ENCODE results near the gene WDR37. TPM values are rescaled to one million over a fixed set of nuclear protein-coding genes. Genes with fewer than 3 reads are reported as not detected.

WDR37 gene
- total RNA-seq, 1 donor from 2014 or later: 20.8 TPM

- Mint-ChIP-seq H3K36me3 (no peaks in the 10 kb centered on the region), H3K27me3 (ENCODE audit: low read depth) (peaks cover 20% of the 10 kb centered on the region), H3K4me3 (no peak overlapping the region), H3K4me1 (peaks cover 4% of the 10 kb centered on the region), H3K9me3 (no peaks in the 10 kb centered on the region), H3K27ac (no peak overlapping the region)
- TF ChIP-seq CTCF (IDR thresholded peaks at IDR 0.05; ENCODE audit: unreplicated experiment): no peak
- peak in 1 of 2 experiments; percentile 4 for DNase-seq (ENCODE audit: low spot score in 2 of 2, unreplicated experiment in 2 of 2)
Measured at GRCh38 chr10:1179346-1180070, 123.3 kb downstream of the WDR37 start.

- Mint-ChIP-seq H3K27ac (no peak overlapping the region), H3K27me3 (ENCODE audit: low read depth) (peaks cover 20% of the 10 kb centered on the region), H3K4me1 (peaks cover 4% of the 10 kb centered on the region), H3K36me3 (no peaks in the 10 kb centered on the region), H3K9me3 (no peaks in the 10 kb centered on the region), H3K4me3 (no peak overlapping the region)
- DNase-seq (ENCODE audit: low spot score in 2 of 2, unreplicated experiment in 2 of 2): no peak
- TF ChIP-seq CTCF (IDR thresholded peaks at IDR 0.05; ENCODE audit: unreplicated experiment): no peak
Measured at GRCh38 chr10:1180071-1180730, 124.0 kb downstream of the WDR37 start.

GRCh38 chr10:1180836-1181235 lies 124.7 kb downstream of the WDR37 start:
- TF ChIP-seq CTCF (IDR thresholded peaks at IDR 0.05; ENCODE audit: unreplicated experiment): no peak
- H3K27ac Mint-ChIP-seq: no peak overlapping the region
- no peak overlapping the region for H3K4me3 Mint-ChIP-seq
- DNase-seq (ENCODE audit: low spot score in 2 of 2, unreplicated experiment in 2 of 2): no peak
- H3K9me3 Mint-ChIP-seq: no peaks in the 10 kb centered on the region
- peaks cover 27% of the 10 kb centered on the region for H3K27me3 Mint-ChIP-seq (ENCODE audit: low read depth)
- no peaks in the 10 kb centered on the region for H3K36me3 Mint-ChIP-seq
- H3K4me1 Mint-ChIP-seq: peaks cover 4% of the 10 kb centered on the region

Other genes starting within 250 kb of the WDR37 start
- 90.2 to 95.9 TPM (median 94.8 TPM) in 3 replicates for gene LARP4B, start 124.7 kb upstream of the WDR37 start, total RNA-seq
- gene GTPBP4, start 68.0 kb upstream of the WDR37 start, total RNA-seq: 66.3 to 68.5 TPM (median 67.5 TPM) in 3 replicates
- gene IDI2, start 30.5 kb upstream of the WDR37 start, total RNA-seq: not detected in 3 replicates
- 41.4 to 47.6 TPM (median 42.9 TPM) in 3 replicates for gene IDI1, start 7.3 kb upstream of the WDR37 start, total RNA-seq